IMR-90 (cell line): ENCODE data around the gene OVCH1. TPM values are rescaled to one million over a fixed set of nuclear protein-coding genes. Genes with fewer than 3 reads are reported as not detected.

Experiments
- ATAC-seq: fragments of 200-7000 bp; cut with Tn5 transposase; 2 replicates; pipeline ENCODE4 v1.9.1; 2020; ENCODE audit warnings: low read depth, mild to moderate bottlenecking, moderate library complexity
- BruUV-seq: library from RNA; stranded (reverse); fragments of 400-500 nt; replicated peaks from 2 replicates; lab custom pipeline; 2021; lab: Mats Ljungman, UMichigan
- CTCF ChIA-PET: fragments of 300-600 bp; formaldehyde crosslinking; extraction: SDS; loops from one replicate; lab custom pipeline; 2021; ENCODE audit warnings: antibody characterized with exemption; lab: Yijun Ruan, JAX
- POLR2A ChIA-PET: fragments of 300-600 bp; sonication (Branson Sonifier 250); formaldehyde crosslinking; loops from one replicate; lab custom pipeline; 2022; ENCODE audit warnings: antibody characterized with exemption; ENCODE audit not compliant: unreplicated experiment; lab: Charles Lee
- DNase-seq: peaks from one replicate; pipeline ENCODE4 v3.0.0; 2013
- H2AFZ ChIP-seq: replicated peaks from 2 replicates; pipeline ENCODE3; 2013; ENCODE audit warnings: low read length, mild to moderate bottlenecking; ENCODE audit not compliant: poor library complexity
- H2AK5ac ChIP-seq: 2 replicates; pipeline ENCODE4 v1.6.1; 2013; ENCODE audit warnings: low read depth, low read length, inconsistent platforms
- H2AK9ac ChIP-seq: replicated peaks from 2 replicates; pipeline ENCODE3; 2013; ENCODE audit warnings: mild to moderate bottlenecking, low read depth, low read length, moderate library complexity; ENCODE audit not compliant: poor library complexity
- H2BK120ac ChIP-seq: 2 replicates; pipeline ENCODE4 v1.6.1; 2013; ENCODE audit warnings: low read depth, low read length, inconsistent platforms
- H2BK15ac ChIP-seq: 3 replicates; pipeline ENCODE4 v1.6.1; 2013; ENCODE audit warnings: low read depth, low read length, inconsistent platforms
- H2BK20ac ChIP-seq: 2 replicates; pipeline ENCODE4 v1.6.1; 2013; ENCODE audit warnings: low read depth, mild to moderate bottlenecking, inconsistent platforms, low read length, moderate library complexity
- H2BK5ac ChIP-seq: 2 replicates; pipeline ENCODE4 v1.6.1; 2013; ENCODE audit warnings: mild to moderate bottlenecking, low read depth, low read length, inconsistent platforms; ENCODE audit not compliant: poor library complexity, severe bottlenecking
- H3K14ac ChIP-seq: replicated peaks from 2 replicates; pipeline ENCODE4 v1.6.1; 2013; ENCODE audit warnings: low read depth, low read length, inconsistent platforms
- H3K18ac ChIP-seq: 2 replicates; pipeline ENCODE4 v1.6.1; 2013; ENCODE audit warnings: low read depth, low read length, control low read depth
- H3K23ac ChIP-seq: 2 replicates; pipeline ENCODE4 v1.6.1; 2013; ENCODE audit warnings: low read depth, low read length, inconsistent platforms
- H3K27ac ChIP-seq: 2 replicates; pipeline ENCODE4 v1.5.1; 2013; ENCODE audit warnings: mild to moderate bottlenecking, control low read depth, low read length; ENCODE audit not compliant: insufficient read depth
- H3K27me3 ChIP-seq: 2 replicates; pipeline ENCODE4 v1.6.1; 2013; ENCODE audit warnings: low read length; ENCODE audit not compliant: control insufficient read depth, insufficient read depth
- H3K36me3 ChIP-seq: 2 replicates; pipeline ENCODE4 v1.6.1; 2013; ENCODE audit warnings: low read length, mixed read lengths; ENCODE audit not compliant: control insufficient read depth, insufficient read depth
- H3K4ac ChIP-seq: 2 replicates; pipeline ENCODE4 v1.6.1; 2013; ENCODE audit warnings: low read depth, low read length, inconsistent platforms
- H3K4me1 ChIP-seq: 2 replicates; pipeline ENCODE4 v1.6.1; 2013; ENCODE audit warnings: low read length, mixed read lengths; ENCODE audit not compliant: control insufficient read depth, insufficient read depth
- H3K4me2 ChIP-seq: 2 replicates; pipeline ENCODE4 v1.6.1; 2013; ENCODE audit warnings: low read depth, mild to moderate bottlenecking, control low read depth, low read length, moderate library complexity
- H3K4me3 ChIP-seq: 2 replicates; pipeline ENCODE4 v1.5.1; 2013; ENCODE audit warnings: low read depth, mild to moderate bottlenecking, control low read depth, low read length, moderate library complexity; ENCODE audit not compliant: insufficient read depth
- H3K56ac ChIP-seq: 2 replicates; pipeline ENCODE4 v1.6.1; 2013; ENCODE audit warnings: low read length, inconsistent platforms; ENCODE audit not compliant: insufficient read depth; ENCODE audit errors: extremely low read depth
- H3K79me1 ChIP-seq, 2 experiments: 2 replicates each; pipeline ENCODE4 v1.6.1; 2013; ENCODE audit warnings: low read length in 2 of 2, inconsistent platforms in 1 of 2, low read depth in 1 of 2
- H3K9ac ChIP-seq: 2 replicates; pipeline ENCODE4 v1.6.1; 2013; ENCODE audit warnings: low read depth, low read length, control low read depth
- H3K9me1 ChIP-seq: 2 replicates; pipeline ENCODE4 v1.6.1; 2013; ENCODE audit warnings: low read length, inconsistent platforms; ENCODE audit not compliant: insufficient read depth
- H3K9me3 ChIP-seq: 2 replicates; pipeline ENCODE4 v1.6.1; 2013; ENCODE audit warnings: low read length; ENCODE audit not compliant: control insufficient read depth, insufficient read depth
- H4K20me1 ChIP-seq: 2 replicates; pipeline ENCODE4 v1.6.1; 2013; ENCODE audit warnings: low read length, inconsistent platforms; ENCODE audit not compliant: insufficient read depth
- H4K5ac ChIP-seq: 2 replicates; pipeline ENCODE4 v1.6.1; 2013; ENCODE audit warnings: mild to moderate bottlenecking, low read depth, low read length, control low read depth
- H4K8ac ChIP-seq, 2 experiments: 2 replicates each; pipeline ENCODE4 v1.6.1; 2013; ENCODE audit warnings: low read depth in 2 of 2, low read length in 2 of 2, control low read depth in 1 of 2, inconsistent platforms in 1 of 2
- H4K91ac ChIP-seq: 2 replicates; pipeline ENCODE4 v1.6.1; 2013; ENCODE audit warnings: low read depth, low read length, inconsistent platforms; ENCODE audit not compliant: insufficient read depth
- BHLHE40 ChIP-seq: fragments of 150-350 bp; IDR thresholded peaks from 2 replicates; pipeline ENCODE4 v1.6.1; 2016; ENCODE audit warnings: mild to moderate bottlenecking, low read depth, low read length
- MAFK ChIP-seq: IDR thresholded peaks from 2 replicates; pipeline ENCODE4 v1.6.1; 2012; ENCODE audit warnings: low read depth, low read length, improper control_type of control experiment
- POLR2A ChIP-seq: IDR thresholded peaks from 2 replicates; pipeline ENCODE4 v1.6.1; 2012; ENCODE audit warnings: mild to moderate bottlenecking, low read depth, low read length
- WGBS, 2 experiments: methylation state at CpG; one replicate each; pipeline versions ENCODE4 v1.1.5 to v1.1.7; 2013; ENCODE audit warnings: missing lambda C conversion rate in 2 of 2; ENCODE audit not compliant: insufficient read length in 1 of 2; ENCODE audit errors: extremely low coverage in 2 of 2; 5-methylcytosine and 5-hydroxymethylcytosine counted together
- dilution Hi-C: fragments of 300-500 bp; cut with HindIII; formaldehyde crosslinking; loops from one replicate; pipeline ENCODE4 v1.14.3; 2018; ENCODE audit warnings: low sequenced_read_pairs; ENCODE audit not compliant: unreplicated experiment
- in situ Hi-C: fragments of 300-500 bp; cut with MboI; formaldehyde crosslinking; loops from 3 replicates; pipeline ENCODE4 v1.14.3; 2019; ENCODE audit warnings: low sequenced_read_pairs, inconsistent platforms, mixed read lengths
- intact Hi-C: fragments of 100-400 bp; cut with micrococcal nuclease; formaldehyde crosslinking; loops from 2 replicates; pipeline ENCODE4 v1.10.0; 2022
- polyA plus RNA-seq, 3 experiments: library from polyadenylated mRNA; depleted of rRNA; stranded (reverse); fragments of >200 nt; gene quantifications; 2 replicates each; pipeline ENCODE4 v1.2.3, GENCODE V29; 2012; ENCODE audit warnings: low replicate concordance in 1 of 3
- total RNA-seq: library from RNA; depleted of rRNA; stranded (reverse); fragments of >200 nt; gene quantifications from 2 replicates; pipeline ENCODE4 v1.2.3, GENCODE V29; 2012

OVCH1 gene
- total and polyA plus RNA-seq, 2 of the 4 experiments (the other 2 are of a cell fraction), result 0.05 to 0.18 TPM

- Histone ChIP-seq H3K27me3 (no peaks in the 10 kb centered on the region), H3K4me1 (no peaks in the 10 kb centered on the region), H4K8ac (no peak overlapping the region), H3K79me1 (no peaks in the 10 kb centered on the region), H4K20me1 (no peaks in the 10 kb centered on the region), H3K18ac (no peak overlapping the region), H3K36me3 (no peaks in the 10 kb centered on the region), H3K4ac (no peak overlapping the region), H3K56ac (no peak overlapping the region), H2BK15ac (no peak overlapping the region), H3K23ac (no peak overlapping the region), H3K9me3 (no peaks in the 10 kb centered on the region), H2BK20ac (no peak overlapping the region), H2BK120ac (no peak overlapping the region), H3K9ac (no peak overlapping the region), H2AFZ (no peak overlapping the region), H3K4me2 (no peak overlapping the region), H3K27ac (no peak overlapping the region), H3K4me3 (no peak overlapping the region), H4K91ac (no peak overlapping the region), H2AK9ac (no peak overlapping the region), H3K14ac (no peak overlapping the region), H4K5ac (no peak overlapping the region), H2BK5ac (no peak overlapping the region), H2AK5ac (no peak overlapping the region), H3K9me1 (no peaks in the 10 kb centered on the region)
- no peak for ATAC-seq
- dilution Hi-C loops (no loop called here), intact Hi-C loops (no loop called here), in situ Hi-C loops (no loop called here)
- DNase-seq, result no peak
- BruUV-seq, result no TSS peak
- ChIA-PET POLR2A (no interaction called here), CTCF (no interaction called here)
- TF ChIP-seq BHLHE40 (no peak), POLR2A (no peak), MAFK (no peak)
- 20% methylated on average over 1 of the region's 2 CpGs; no CpG with 5 or more reads in 1 of the 2 experiments for WGBS, 2 experiments
These were observed 71.8 kb downstream of the OVCH1 start for GRCh38 chr12:29425722-29426121.
